ENCODE measurements around the gene GPLD1. TPM values are rescaled to one million over a fixed set of nuclear protein-coding genes. Genes with fewer than 3 reads are reported as not detected.

The GPLD1 gene
- total and polyA plus RNA-seq, 2 donors (not counting 1 experiment from before 2014, with no cell fraction given): under 0.01 to 0.07 TPM

- H3K4me3 ChIP-seq (replicated peaks in 1 of 4; ENCODE audit: control extremely low read depth in 1 of 4, insufficient read depth in 1 of 4, low read depth in 3 of 4, low read length in 4 of 4): no peak overlapping the region
- H4K20me1 ChIP-seq (ENCODE audit: control insufficient read depth, extremely low read depth, insufficient read depth, low read length): no peaks in the 10 kb centered on the region
- H3K36me3 ChIP-seq (ENCODE audit: control insufficient read depth, insufficient read depth, low read length): no peaks in the 10 kb centered on the region
- H3K27me3 ChIP-seq (ENCODE audit: control insufficient read depth, insufficient read depth, low read length): peaks cover 3% of the 10 kb centered on the region
- H3K4me2 ChIP-seq (ENCODE audit: extremely low read depth, insufficient read depth, low read length): no peak overlapping the region
- H3K27ac ChIP-seq (ENCODE audit: insufficient read depth, low read length): no peak overlapping the region
- H3K9me3 ChIP-seq (ENCODE audit: control insufficient read depth, insufficient read depth, low read depth, low read length): no peaks in the 10 kb centered on the region
- H3K79me2 ChIP-seq (ENCODE audit: control insufficient read depth, insufficient read depth, low read length): no peaks in the 10 kb centered on the region
- TF ChIP-seq CTCF (conservative IDR thresholded peaks at IDR 0.05 in 1 of 2, IDR thresholded peaks at IDR 0.05 in 1 of 2; ENCODE audit: low read depth in 1 of 2, low read length in 2 of 2): no peak
- no peak for TF ChIP-seq EZH2 (IDR thresholded peaks at IDR 0.05; ENCODE audit: low read length, missing control alignments)
- no peak overlapping the region for H3K9ac ChIP-seq (ENCODE audit: insufficient read depth, low read length)
- peak in 1 of 2 donors; percentile 49 for DNase-seq (ENCODE audit: low read depth in 2 of 2)
- H2AFZ ChIP-seq (ENCODE audit: low read length): no peak overlapping the region
- H3K4me1 ChIP-seq (ENCODE audit: control insufficient read depth, extremely low read depth, insufficient read depth, low read length): no peaks in the 10 kb centered on the region
Observed at GRCh38 chr6:24489881-24490280, 503 bp upstream of the GPLD1 start.

GRCh38 chr6:24486065-24486464 lies 3.3 kb downstream of the GPLD1 start:
- no peak overlapping the region for H3K27ac ChIP-seq (ENCODE audit: insufficient read depth, low read length)
- no peak for TF ChIP-seq EZH2 (IDR thresholded peaks at IDR 0.05; ENCODE audit: low read length, missing control alignments)
- no peaks in the 10 kb centered on the region for H3K4me1 ChIP-seq (ENCODE audit: control insufficient read depth, extremely low read depth, insufficient read depth, low read length)
- H2AFZ ChIP-seq (ENCODE audit: low read length): no peak overlapping the region
- no peak overlapping the region for H3K4me3 ChIP-seq (replicated peaks in 1 of 4; ENCODE audit: control extremely low read depth in 1 of 4, insufficient read depth in 1 of 4, low read depth in 3 of 4, low read length in 4 of 4)
- no peak overlapping the region for H3K9ac ChIP-seq (ENCODE audit: insufficient read depth, low read length)
- no peaks in the 10 kb centered on the region for H3K27me3 ChIP-seq (ENCODE audit: control insufficient read depth, insufficient read depth, low read length)
- H3K9me3 ChIP-seq (ENCODE audit: control insufficient read depth, insufficient read depth, low read depth, low read length): no peaks in the 10 kb centered on the region
- H3K79me2 ChIP-seq (ENCODE audit: control insufficient read depth, insufficient read depth, low read length): no peaks in the 10 kb centered on the region
- H3K36me3 ChIP-seq (ENCODE audit: control insufficient read depth, insufficient read depth, low read length): no peaks in the 10 kb centered on the region
- H3K4me2 ChIP-seq (ENCODE audit: extremely low read depth, insufficient read depth, low read length): no peak overlapping the region
- no peaks in the 10 kb centered on the region for H4K20me1 ChIP-seq (ENCODE audit: control insufficient read depth, extremely low read depth, insufficient read depth, low read length)
- no peak for DNase-seq (ENCODE audit: low read depth in 2 of 2)

GRCh38 chr6:24484657-24485323 lies 4.6 kb downstream of the GPLD1 start:
- H3K36me3 ChIP-seq (ENCODE audit: control insufficient read depth, insufficient read depth, low read length): no peaks in the 10 kb centered on the region
- H2AFZ ChIP-seq (ENCODE audit: low read length): no peak overlapping the region
- H3K4me1 ChIP-seq (ENCODE audit: control insufficient read depth, extremely low read depth, insufficient read depth, low read length): no peaks in the 10 kb centered on the region
- no peak overlapping the region for H3K4me2 ChIP-seq (ENCODE audit: extremely low read depth, insufficient read depth, low read length)
- no peaks in the 10 kb centered on the region for H3K79me2 ChIP-seq (ENCODE audit: control insufficient read depth, insufficient read depth, low read length)
- no peaks in the 10 kb centered on the region for H3K9me3 ChIP-seq (ENCODE audit: control insufficient read depth, insufficient read depth, low read depth, low read length)
- no peaks in the 10 kb centered on the region for H4K20me1 ChIP-seq (ENCODE audit: control insufficient read depth, extremely low read depth, insufficient read depth, low read length)
- H3K4me3 ChIP-seq (replicated peaks in 1 of 4; ENCODE audit: control extremely low read depth in 1 of 4, insufficient read depth in 1 of 4, low read depth in 3 of 4, low read length in 4 of 4): no peak overlapping the region
- H3K27me3 ChIP-seq (ENCODE audit: control insufficient read depth, insufficient read depth, low read length): no peaks in the 10 kb centered on the region
- no peak for DNase-seq (ENCODE audit: low read depth in 2 of 2)
- no peak overlapping the region for H3K27ac ChIP-seq (ENCODE audit: insufficient read depth, low read length)
- H3K9ac ChIP-seq (ENCODE audit: insufficient read depth, low read length): no peak overlapping the region
- TF ChIP-seq CTCF (conservative IDR thresholded peaks at IDR 0.05 in 1 of 2, IDR thresholded peaks at IDR 0.05 in 1 of 2; ENCODE audit: low read depth in 1 of 2, low read length in 2 of 2): no peak
- TF ChIP-seq EZH2 (IDR thresholded peaks at IDR 0.05; ENCODE audit: low read length, missing control alignments): no peak
